OCI-LY7 (cell line): ENCODE measurements around the gene CILP2. TPM values are rescaled to one million over a fixed set of nuclear protein-coding genes. Genes with fewer than 3 reads are reported as not detected.

Experiments used
- BruUV-seq: library from RNA; stranded (reverse); fragments of 400-500 nt; replicated peaks from 2 replicates; lab custom pipeline; 2021; lab: Mats Ljungman, UMichigan
- CTCF ChIA-PET: fragments of 300-600 bp; sonication (Branson Sonifier 250); formaldehyde crosslinking; loops from one replicate; lab custom pipeline; 2022; ENCODE audit warnings: antibody characterized with exemption; ENCODE audit not compliant: unreplicated experiment; lab: Charles Lee
- POLR2A ChIA-PET: fragments of 300-600 bp; sonication (Branson Sonifier 250); formaldehyde crosslinking; loops from one replicate; lab custom pipeline; 2022; ENCODE audit warnings: antibody characterized with exemption; lab: Charles Lee
- DNase-seq: peaks from one replicate; pipeline ENCODE4 v3.0.0-alpha.2; 2015; ENCODE audit warnings: low spot score
- H2AFZ ChIP-seq: fragments of 200-600 bp; sonication (generic), shearing (Covaris generic); 2 replicates; pipeline ENCODE4 v1.6.1; 2014; ENCODE audit warnings: mild to moderate bottlenecking, antibody characterized with exemption, low read length, moderate library complexity
- H3K27ac ChIP-seq: fragments of 200-600 bp; sonication (generic); 2 replicates; pipeline ENCODE4 v1.5.1; 2014; ENCODE audit warnings: mixed run types, low read depth, mild to moderate bottlenecking, moderate library complexity, low read length, inconsistent platforms; ENCODE audit not compliant: poor library complexity, severe bottlenecking
- H3K36me3 ChIP-seq: fragments of 200-600 bp; sonication (generic); 2 replicates; pipeline ENCODE4 v1.6.1; 2014; ENCODE audit warnings: mild to moderate bottlenecking, antibody characterized with exemption, low read length, moderate library complexity, mixed read lengths; ENCODE audit not compliant: insufficient read depth
- H3K4me1 ChIP-seq: fragments of 200-600 bp; sonication (generic); 2 replicates; pipeline ENCODE4 v1.5.1; 2014; ENCODE audit warnings: mild to moderate bottlenecking, low read length; ENCODE audit not compliant: insufficient read depth, poor library complexity, severe bottlenecking
- H3K4me2 ChIP-seq: fragments of 200-600 bp; sonication (generic); 2 replicates; pipeline ENCODE4 v1.6.1; 2014; ENCODE audit warnings: mild to moderate bottlenecking, low read length
- H3K4me3 ChIP-seq: fragments of 200-600 bp; sonication (generic); 2 replicates; pipeline ENCODE4 v1.5.1; 2014; ENCODE audit warnings: mild to moderate bottlenecking, low read depth, low read length; ENCODE audit not compliant: poor library complexity, severe bottlenecking
- H3K79me2 ChIP-seq: fragments of 200-600 bp; sonication (generic); 2 replicates; pipeline ENCODE4 v1.6.1; 2016; ENCODE audit warnings: low read depth, mild to moderate bottlenecking, low read length, moderate library complexity, mixed read lengths; ENCODE audit not compliant: insufficient read depth
- H3K9me2 ChIP-seq: fragments of 200-600 bp; sonication (generic); 2 replicates; pipeline ENCODE4 v1.6.1; 2016; ENCODE audit warnings: mild to moderate bottlenecking, low read length, mixed read lengths; ENCODE audit not compliant: insufficient read depth
- H3K9me3 ChIP-seq: fragments of 200-600 bp; sonication (generic); 2 replicates; pipeline ENCODE4 v1.6.1; 2014; ENCODE audit warnings: mild to moderate bottlenecking, mixed run types, low read length, mixed read lengths
- H4K20me1 ChIP-seq: fragments of 200-600 bp; sonication (generic); 2 replicates; pipeline ENCODE4 v1.6.1; 2014; ENCODE audit warnings: mild to moderate bottlenecking, antibody characterized with exemption, low read length, moderate library complexity, mixed read lengths; ENCODE audit not compliant: insufficient read depth
- CTCF ChIP-seq: fragments of 200-600 bp; sonication (generic); conservative IDR thresholded peaks from 2 replicates; pipeline ENCODE4 v1.5.1; 2014; ENCODE audit warnings: mild to moderate bottlenecking, antibody characterized with exemption, low read length, moderate library complexity, mixed read lengths
- EZH2phosphoT487 ChIP-seq: fragments of 200-600 bp; sonication (generic); IDR thresholded peaks from 2 replicates; pipeline ENCODE4 v1.6.1; 2018; ENCODE audit warnings: low read depth, borderline replicate concordance, mild to moderate bottlenecking, mixed run types, antibody characterized with exemption, low read length, moderate library complexity, mixed read lengths
- intact Hi-C: fragments of 100-400 bp; cut with micrococcal nuclease; formaldehyde crosslinking; loops from one replicate; pipeline ENCODE4 v1.10.0; 2022; ENCODE audit not compliant: unreplicated experiment
- total RNA-seq, 2 experiments: library from RNA; depleted of rRNA in 1 of 2; stranded (reverse); fragments of >200 nt in 1 of 2; shearing (Covaris generic) in 1 of 2; gene quantifications; 2 replicates each; pipeline ENCODE4 v1.2.3, GENCODE V29; 2014 to 2022

Gene CILP2
- total RNA-seq, 2 experiments from 2014 or later = 0.19 to 0.51 TPM

GRCh38 chr19:19535311-19536191 is 2.5 kb upstream of the CILP2 start:
- no TSS peak for BruUV-seq
- H3K4me3 ChIP-seq = no peak overlapping the region
- no peak overlapping the region for H2AFZ ChIP-seq
- intact Hi-C loops = loop anchor here (10.0 kb wide), 1 partner anchor 209 kb away; no protein-coding TSS in a partner anchor
- H3K27ac ChIP-seq = no peak overlapping the region
- H4K20me1 ChIP-seq = no peaks in the 10 kb centered on the region
- ChIA-PET CTCF (no interaction called here), POLR2A (interaction anchor here (0.7 kb wide), 2 partner anchors 499 to 1627 kb away, joined by 3 read pairs; no protein-coding TSS in a partner anchor)
- H3K9me2 ChIP-seq = no peaks in the 10 kb centered on the region
- no peak for DNase-seq
- H3K4me1 ChIP-seq = peaks cover 9% of the 10 kb centered on the region
- TF ChIP-seq CTCF (no peak), EZH2phosphoT487 (no peak)
- no peak overlapping the region for H3K4me2 ChIP-seq
- peaks cover 16% of the 10 kb centered on the region; the same call in 1 of the 2 replicates for H3K36me3 ChIP-seq
- H3K9me3 ChIP-seq = no peaks in the 10 kb centered on the region
- H3K79me2 ChIP-seq = no peaks in the 10 kb centered on the region

- TF ChIP-seq CTCF (no peak), EZH2phosphoT487 (no peak)
- no TSS peak for BruUV-seq
- Histone ChIP-seq H3K4me1 (peaks cover 14% of the 10 kb centered on the region), H3K79me2 (no peaks in the 10 kb centered on the region), H3K9me3 (no peaks in the 10 kb centered on the region), H3K9me2 (no peaks in the 10 kb centered on the region), H4K20me1 (no peaks in the 10 kb centered on the region), H3K27ac (no peak overlapping the region), H3K4me2 (no peak overlapping the region), H2AFZ (no peak overlapping the region), H3K4me3 (no peak overlapping the region), H3K36me3 (peaks cover 12% of the 10 kb centered on the region; the same call in 1 of the 2 replicates)
- POLR2A ChIA-PET = no interaction called here
- intact Hi-C loops = loop anchor here (10.0 kb wide), 1 partner anchor 207 kb away; no protein-coding TSS in a partner anchor
- no peak for DNase-seq
- CTCF ChIA-PET = no interaction called here
Observed at GRCh38 chr19:19537075-19538048, 703 bp upstream of the CILP2 start.
